Esophagus squamous epithelium (tissue), 4 donors: ENCODE results near the gene CIRBP.

Source experiments
- CTCF ChIP-seq, 6 experiments: fragments of 450-650 bp in 4 of 6; fragments of 200-600 bp in 2 of 6; sonication (generic) in 2 of 6; IDR thresholded peaks; one replicate each; pipeline ENCODE4 v1.5.1; 2016 to 2019; ENCODE audit warnings: antibody characterized with exemption in 6 of 6, mild to moderate bottlenecking in 4 of 6, moderate library complexity in 4 of 6
- POLR2A ChIP-seq, 4 donors: fragments of 450-650 bp; IDR thresholded peaks; one replicate each; pipeline ENCODE4 v1.6.1; 2017; ENCODE audit warnings: antibody characterized with exemption in 4 of 4, mild to moderate bottlenecking in 4 of 4, moderate library complexity in 3 of 4

DNA sequence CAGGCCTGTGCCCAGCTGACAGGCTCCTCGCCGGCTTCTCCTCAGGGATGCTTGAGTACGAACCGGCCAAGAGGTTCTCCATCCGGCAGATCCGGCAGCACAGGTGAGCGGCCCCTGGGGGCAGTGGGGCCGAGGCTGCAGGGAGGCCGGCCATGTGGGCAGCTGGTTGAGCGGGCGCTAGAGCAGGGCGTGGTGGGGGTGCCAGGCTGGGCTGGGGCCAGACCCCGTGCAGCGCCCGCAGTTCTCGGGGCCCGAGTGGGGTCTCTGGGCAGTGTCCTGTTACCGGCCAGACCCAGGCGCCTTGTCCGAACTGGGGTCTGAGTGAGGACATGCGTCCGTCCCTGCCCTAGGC is 47.3 kb upstream of the CIRBP start:
- no peak for TF ChIP-seq CTCF (IDR thresholded peaks at IDR 0.05)
- TF ChIP-seq POLR2A (IDR thresholded peaks at IDR 0.05), result no peak
